Bronchial epithelial cell (primary cell): ENCODE data around the gene MCM7. TPM values are rescaled to one million over a fixed set of nuclear protein-coding genes. Genes with fewer than 3 reads are reported as not detected.
A peak's percentile ranks its signal among the peaks of the same experiment; 100 is the strongest.
"Not testable (repeated sequence)": the region's sequence is repeated elsewhere in the genome, so short reads cannot be mapped to it uniquely, and the experiment has no call there.

Experiments used
- DNase-seq: peaks from one replicate; pipeline ENCODE4 v3.0.0-alpha.2; 2010; ENCODE audit warnings: low read depth
- FAIRE-seq: peaks from 2 replicates; lab custom pipeline; 2011; peaks lifted over from hg19 to GRCh38; lab: Jason Lieb, UNC
- H3K27me3 ChIP-seq: 2 replicates; pipeline ENCODE4 v1.5.1; 2011; ENCODE audit warnings: low read length; ENCODE audit not compliant: control insufficient read depth, insufficient read depth
- H3K36me3 ChIP-seq: 2 replicates; pipeline ENCODE4 v1.5.1; 2011; ENCODE audit warnings: low read length; ENCODE audit not compliant: control insufficient read depth, insufficient read depth
- H3K4me3 ChIP-seq: 2 replicates; pipeline ENCODE4 v1.5.1; 2011; ENCODE audit warnings: mild to moderate bottlenecking, low read depth, low read length, control low read depth
- total RNA-seq: library from RNA; depleted of rRNA; stranded (reverse); fragments of >200 nt; gene quantifications from 2 replicates; pipeline ENCODE4 v1.2.1, GENCODE V29; 2014
- TF ChIP-seq, protein P1 (sequence below): IDR thresholded peaks from 2 replicates; pipeline ENCODE4 v1.5.1; 2011; ENCODE audit warnings: mild to moderate bottlenecking, moderate library complexity, low read length, control low read depth, inconsistent platforms; ENCODE audit not compliant: insufficient read depth, severe bottlenecking

Gene MCM7
- 15.9 and 46.1 TPM in 2 replicates for total RNA-seq

DNA sequence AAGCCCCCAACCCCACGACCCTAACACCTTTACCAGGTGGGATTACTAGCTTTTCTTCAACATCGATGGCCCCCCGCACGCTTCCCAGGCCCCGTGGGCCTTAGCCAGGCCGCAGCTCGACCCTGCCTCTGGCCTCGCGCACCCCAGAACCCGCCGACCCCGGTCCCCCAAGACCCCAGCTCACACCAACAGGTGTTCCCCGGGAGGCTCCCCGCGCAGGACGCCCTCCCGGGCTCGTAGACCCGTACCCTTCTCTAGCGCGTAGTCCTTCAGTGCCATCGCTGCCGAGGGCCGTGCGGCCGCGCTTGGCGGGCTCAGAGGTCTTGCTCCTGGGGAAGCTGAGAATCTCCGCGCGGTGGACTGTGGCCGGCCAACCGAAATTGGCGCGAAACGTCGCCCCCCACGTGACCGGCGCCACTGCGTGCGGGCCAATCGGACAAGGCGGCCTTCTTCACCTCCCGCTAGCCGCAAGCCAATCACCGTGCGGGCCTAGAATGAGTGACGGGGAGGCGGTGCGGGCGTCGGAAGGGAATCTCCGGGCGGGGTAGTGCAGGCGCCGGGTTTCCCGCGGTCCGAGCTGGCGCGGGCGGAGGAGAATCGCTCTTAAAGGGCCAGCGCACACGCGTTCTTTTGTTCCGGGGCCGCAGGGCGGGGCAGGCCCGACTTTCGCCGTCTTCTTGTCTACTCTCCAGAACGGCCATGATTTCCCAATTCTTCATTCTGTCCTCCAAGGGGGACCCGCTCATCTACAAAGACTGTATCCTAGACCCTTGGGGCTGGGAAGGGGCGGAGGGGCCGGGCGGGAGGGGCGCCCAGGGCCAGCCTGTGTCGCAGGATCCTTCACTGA, at the start of gene MCM7, which contains the start of gene AP4M1:
Gene MCM7, minus strand, starts transcription at position 382 of the 847 bp plus-strand sequence. Its CDS starts 103 bp downstream, at position 279.
Gene AP4M1, plus strand, starts transcription at position 628 of the 847 bp plus-strand sequence. Its CDS starts 72 bp downstream, at position 700.
- Histone ChIP-seq H3K27me3 (no peaks in the 10 kb centered on the region), H3K36me3 (peaks cover 32% of the 10 kb centered on the region), H3K4me3 (peak within 1 kb of the TSS; percentile 69)
- no peak for FAIRE-seq
- TF ChIP-seq, protein P1, sequence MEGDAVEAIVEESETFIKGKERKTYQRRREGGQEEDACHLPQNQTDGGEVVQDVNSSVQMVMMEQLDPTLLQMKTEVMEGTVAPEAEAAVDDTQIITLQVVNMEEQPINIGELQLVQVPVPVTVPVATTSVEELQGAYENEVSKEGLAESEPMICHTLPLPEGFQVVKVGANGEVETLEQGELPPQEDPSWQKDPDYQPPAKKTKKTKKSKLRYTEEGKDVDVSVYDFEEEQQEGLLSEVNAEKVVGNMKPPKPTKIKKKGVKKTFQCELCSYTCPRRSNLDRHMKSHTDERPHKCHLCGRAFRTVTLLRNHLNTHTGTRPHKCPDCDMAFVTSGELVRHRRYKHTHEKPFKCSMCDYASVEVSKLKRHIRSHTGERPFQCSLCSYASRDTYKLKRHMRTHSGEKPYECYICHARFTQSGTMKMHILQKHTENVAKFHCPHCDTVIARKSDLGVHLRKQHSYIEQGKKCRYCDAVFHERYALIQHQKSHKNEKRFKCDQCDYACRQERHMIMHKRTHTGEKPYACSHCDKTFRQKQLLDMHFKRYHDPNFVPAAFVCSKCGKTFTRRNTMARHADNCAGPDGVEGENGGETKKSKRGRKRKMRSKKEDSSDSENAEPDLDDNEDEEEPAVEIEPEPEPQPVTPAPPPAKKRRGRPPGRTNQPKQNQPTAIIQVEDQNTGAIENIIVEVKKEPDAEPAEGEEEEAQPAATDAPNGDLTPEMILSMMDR, result no peak
- DNase-seq, result peak; percentile 92

- DNase-seq (peak; percentile 98), FAIRE-seq (no peak)
- Histone ChIP-seq H3K36me3 (peaks cover 8% of the 10 kb centered on the region), H3K27me3 (no peaks in the 10 kb centered on the region), H3K4me3 (peak within 1 kb of the TSS; percentile 79)
- TF ChIP-seq, protein P1, result no peak
Measured at GRCh38 chr7:100148559-100149328, 47.5 kb upstream of the MCM7 start, which contains the start of gene LAMTOR4. TSS of gene LAMTOR4 (plus strand) at chr7:100148918. CDS start at chr7:100148973, 55 bp downstream.

- no peak for DNase-seq
- H3K36me3 ChIP-seq, result peaks cover 6% of the 10 kb centered on the region
- FAIRE-seq, result no peak
- H3K27me3 ChIP-seq, result no peaks in the 10 kb centered on the region
- TF ChIP-seq, protein P1, result no peak
- H3K4me3 ChIP-seq, result peak overlapping the region; percentile 37
Measured at GRCh38 chr7:100148225-100148558, 47.0 kb upstream of the MCM7 start.

DNA sequence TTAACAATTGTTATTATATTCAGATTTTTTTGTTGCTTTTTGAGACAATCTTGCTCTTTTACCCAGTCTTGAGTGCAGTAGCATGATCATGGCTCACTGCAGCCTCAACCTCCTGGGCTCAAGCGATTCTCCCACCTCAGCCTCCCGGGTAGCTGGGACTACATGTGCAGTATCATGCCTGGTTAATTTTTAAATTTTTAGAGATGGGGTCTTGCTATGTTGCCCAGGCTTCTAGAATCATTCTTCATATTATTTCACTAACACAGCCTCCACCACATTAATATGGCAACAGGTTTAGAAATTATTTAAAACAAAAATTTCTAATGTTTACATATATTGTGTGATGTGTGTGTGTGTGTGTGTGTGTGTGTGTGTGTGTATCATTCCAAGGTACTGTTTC, 46.1 kb upstream of the MCM7 start:
- no peak for FAIRE-seq
- H3K27me3 ChIP-seq, result no peaks in the 10 kb centered on the region
- no peak for DNase-seq
- H3K36me3 ChIP-seq, result peaks cover 2% of the 10 kb centered on the region
- no peak overlapping the region for H3K4me3 ChIP-seq
- TF ChIP-seq, protein P1, result no peak

- peak; percentile 80 for DNase-seq
- not testable (repeated sequence) for H3K36me3 ChIP-seq, H3K27me3 ChIP-seq, H3K4me3 ChIP-seq, FAIRE-seq
Measured at GRCh38 chr7:100146350-100146749, 45.2 kb upstream of the MCM7 start.

GRCh38 chr7:100142461-100142860, 41.3 kb upstream of the MCM7 start:
- no peak for DNase-seq
- FAIRE-seq, result no peak
- TF ChIP-seq, protein P1, result no peak
- H3K27me3 ChIP-seq, result no peaks in the 10 kb centered on the region
- no peak overlapping the region for H3K4me3 ChIP-seq
- no peaks in the 10 kb centered on the region for H3K36me3 ChIP-seq
